ENCODE results near the gene OR2T8. TPM values are rescaled to one million over a fixed set of nuclear protein-coding genes. Genes with fewer than 3 reads are reported as not detected.

Gene OR2T8
- total RNA-seq, 4 donors from 2014 or later: 0.40 TPM; not detected in 3

DNA sequence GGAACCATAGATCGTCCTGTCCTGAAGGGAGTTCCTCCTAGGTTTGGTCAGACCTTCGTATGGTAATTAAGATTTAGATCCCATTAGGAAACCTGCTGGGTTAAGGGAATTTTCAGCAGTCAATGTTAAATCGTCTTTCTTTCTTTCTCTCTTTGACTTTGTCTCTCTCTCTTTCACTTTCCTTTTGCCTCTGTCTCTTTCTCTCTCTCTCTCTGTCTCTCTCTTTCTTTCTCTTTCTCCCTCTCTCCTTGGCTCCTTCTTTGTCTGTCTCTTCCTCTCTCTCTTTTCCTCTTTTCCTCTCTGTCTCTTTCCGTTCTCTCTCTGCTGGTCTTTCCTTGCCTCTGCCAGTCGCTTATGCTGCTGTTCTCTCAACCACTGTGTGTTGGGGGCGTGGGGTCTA, 15.9 kb upstream of the OR2T8 start:
- Histone ChIP-seq H3K27me3 (no peaks in the 10 kb centered on the region), H3K36me3 (no peaks in the 10 kb centered on the region), H3K27ac (no peak overlapping the region), H3K9me3 (no peaks in the 10 kb centered on the region), H3K4me3 (no peak overlapping the region), H3K4me1 (no peaks in the 10 kb centered on the region)
- TF ChIP-seq, protein P1, sequence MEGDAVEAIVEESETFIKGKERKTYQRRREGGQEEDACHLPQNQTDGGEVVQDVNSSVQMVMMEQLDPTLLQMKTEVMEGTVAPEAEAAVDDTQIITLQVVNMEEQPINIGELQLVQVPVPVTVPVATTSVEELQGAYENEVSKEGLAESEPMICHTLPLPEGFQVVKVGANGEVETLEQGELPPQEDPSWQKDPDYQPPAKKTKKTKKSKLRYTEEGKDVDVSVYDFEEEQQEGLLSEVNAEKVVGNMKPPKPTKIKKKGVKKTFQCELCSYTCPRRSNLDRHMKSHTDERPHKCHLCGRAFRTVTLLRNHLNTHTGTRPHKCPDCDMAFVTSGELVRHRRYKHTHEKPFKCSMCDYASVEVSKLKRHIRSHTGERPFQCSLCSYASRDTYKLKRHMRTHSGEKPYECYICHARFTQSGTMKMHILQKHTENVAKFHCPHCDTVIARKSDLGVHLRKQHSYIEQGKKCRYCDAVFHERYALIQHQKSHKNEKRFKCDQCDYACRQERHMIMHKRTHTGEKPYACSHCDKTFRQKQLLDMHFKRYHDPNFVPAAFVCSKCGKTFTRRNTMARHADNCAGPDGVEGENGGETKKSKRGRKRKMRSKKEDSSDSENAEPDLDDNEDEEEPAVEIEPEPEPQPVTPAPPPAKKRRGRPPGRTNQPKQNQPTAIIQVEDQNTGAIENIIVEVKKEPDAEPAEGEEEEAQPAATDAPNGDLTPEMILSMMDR (IDR thresholded peaks at IDR 0.05): no peak
- no peak for TF ChIP-seq POLR2A (IDR thresholded peaks at IDR 0.05)
- DNase-seq: no peak
- intact Hi-C loops (cut with DNase I; ENCODE audit: low total_unique reads): no loop called here

DNA sequence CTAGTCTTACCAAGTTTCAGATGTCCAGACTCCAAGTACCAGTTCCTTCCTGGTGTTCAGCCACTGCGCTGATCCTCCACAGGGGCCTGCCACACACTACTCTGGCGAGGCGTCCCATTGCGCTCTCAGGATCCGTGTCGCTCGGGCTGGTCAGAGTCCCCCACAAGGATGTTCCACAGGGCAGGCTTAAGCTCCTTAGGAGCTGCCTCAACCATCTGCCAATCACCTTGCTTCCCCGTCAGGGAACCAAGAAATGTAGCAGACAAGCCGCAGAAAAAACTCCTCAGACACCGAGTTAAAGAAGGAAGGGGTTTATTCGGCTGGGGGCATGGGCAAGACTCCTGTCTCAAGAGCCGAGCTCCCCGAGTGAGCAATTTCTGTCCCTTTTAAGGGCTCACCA, 14.9 kb upstream of the OR2T8 start:
- intact Hi-C loops (cut with DNase I; ENCODE audit: low total_unique reads): no loop called here
- DNase-seq: no peak
- Histone ChIP-seq H3K36me3 (no peaks in the 10 kb centered on the region), H3K4me3 (no peak overlapping the region), H3K27me3 (no peaks in the 10 kb centered on the region), H3K9me3 (no peaks in the 10 kb centered on the region), H3K27ac (no peak overlapping the region), H3K4me1 (no peaks in the 10 kb centered on the region)
- TF ChIP-seq, protein P1 (IDR thresholded peaks at IDR 0.05): no peak
- no peak for TF ChIP-seq POLR2A (IDR thresholded peaks at IDR 0.05)

DNA sequence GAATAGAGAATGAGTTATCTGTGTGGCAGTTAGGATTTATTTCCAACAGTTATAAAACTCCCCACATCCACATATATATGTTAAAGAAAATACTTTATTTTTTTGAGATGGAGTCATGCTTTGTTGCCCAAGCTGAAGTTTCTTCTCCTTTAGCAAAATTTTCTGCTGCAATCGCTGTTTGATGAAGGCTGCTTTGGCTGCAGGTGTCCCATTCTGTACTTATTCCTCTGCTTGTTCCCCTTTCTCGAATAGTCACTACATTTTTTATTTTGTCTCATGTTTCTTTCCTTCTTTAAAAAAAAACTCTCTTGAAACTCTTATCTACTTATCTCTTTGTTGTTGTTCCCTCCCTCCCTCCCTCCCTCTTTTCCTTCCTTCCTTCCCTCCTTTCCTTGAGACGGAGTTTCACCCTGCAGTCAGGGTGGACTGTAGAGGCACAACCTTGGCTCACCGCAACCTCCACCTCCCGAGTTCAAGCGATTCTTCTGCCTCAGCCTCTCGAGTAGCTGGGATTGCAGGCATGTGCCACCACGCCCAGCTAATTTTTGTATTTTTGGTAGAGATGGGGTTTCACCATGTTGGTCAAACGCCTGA, 14.0 kb upstream of the OR2T8 start:
- DNase-seq: no peak
- no peaks in the 10 kb centered on the region for H3K27me3 ChIP-seq
- intact Hi-C loops (cut with DNase I; ENCODE audit: low total_unique reads): no loop called here
- no peak overlapping the region for H3K27ac ChIP-seq
- no peaks in the 10 kb centered on the region for H3K36me3 ChIP-seq
- H3K4me1 ChIP-seq: no peaks in the 10 kb centered on the region
- no peak overlapping the region for H3K4me3 ChIP-seq
- TF ChIP-seq, protein P1 (IDR thresholded peaks at IDR 0.05): no peak
- H3K9me3 ChIP-seq: no peaks in the 10 kb centered on the region

DNA sequence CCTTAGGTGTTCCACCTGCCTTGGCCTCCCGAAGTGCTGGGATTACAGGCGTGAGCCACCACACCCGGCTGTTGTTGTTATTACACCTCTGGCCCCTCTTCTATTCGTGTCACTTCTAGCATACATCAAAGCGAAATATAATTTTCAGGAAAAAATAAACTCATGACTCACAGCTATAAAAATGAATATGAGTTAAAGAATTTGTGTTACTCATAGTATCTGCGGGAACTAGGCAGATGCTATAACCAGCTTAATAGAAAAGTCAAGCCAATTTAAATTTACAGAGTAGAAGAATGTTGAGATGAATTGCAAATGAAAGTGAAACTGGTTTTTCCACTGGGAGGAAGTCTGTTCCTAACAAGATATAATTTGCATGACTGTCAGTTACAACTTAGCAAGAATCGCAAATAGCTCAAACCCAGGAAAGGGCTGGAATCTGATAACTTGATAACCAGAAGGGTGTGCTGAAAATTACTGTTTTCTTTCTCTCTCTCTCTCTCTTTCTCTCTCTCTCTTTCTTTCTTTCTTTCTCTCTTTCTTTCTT, 13.5 kb upstream of the OR2T8 start:
- TF ChIP-seq POLR2A (IDR thresholded peaks at IDR 0.05): no peak
- TF ChIP-seq, protein P1 (IDR thresholded peaks at IDR 0.05): no peak
- Histone ChIP-seq H3K4me1 (no peaks in the 10 kb centered on the region), H3K27ac (no peak overlapping the region)

DNA sequence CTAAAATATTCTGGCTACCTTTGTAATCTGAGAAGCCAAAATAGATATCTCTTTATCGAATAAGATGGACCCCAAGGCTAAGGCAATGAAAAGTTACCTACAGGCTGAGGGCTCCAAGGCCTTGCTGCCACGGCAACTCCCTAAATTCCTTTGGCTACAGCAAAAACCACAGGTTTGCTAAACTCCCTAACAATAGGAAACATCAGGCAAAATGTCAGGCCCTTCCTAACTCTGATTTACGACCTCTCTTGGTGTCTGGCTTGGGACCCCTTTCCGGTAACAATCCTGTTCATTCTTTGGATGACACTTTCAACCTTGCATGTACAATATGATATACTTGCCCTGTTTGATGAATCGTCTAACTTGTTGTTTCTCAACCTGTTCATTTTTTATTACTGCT, 11.3 kb upstream of the OR2T8 start:
- TF ChIP-seq, protein P1 (IDR thresholded peaks at IDR 0.05): no peak
- no peak for TF ChIP-seq POLR2A (IDR thresholded peaks at IDR 0.05)
- Histone ChIP-seq H3K4me3 (no peak overlapping the region), H3K4me1 (no peaks in the 10 kb centered on the region), H3K36me3 (no peaks in the 10 kb centered on the region), H3K9me3 (no peaks in the 10 kb centered on the region), H3K27me3 (no peaks in the 10 kb centered on the region), H3K27ac (no peak overlapping the region)
- intact Hi-C loops (cut with DNase I; ENCODE audit: low total_unique reads): no loop called here
- no peak for DNase-seq

More for the DNA sequence above, 13.5 kb upstream of the OR2T8 start:
- H3K27me3 ChIP-seq: no peaks in the 10 kb centered on the region
- DNase-seq: no peak
- no peak overlapping the region for H3K4me3 ChIP-seq
- H3K36me3 ChIP-seq: no peaks in the 10 kb centered on the region
- no peaks in the 10 kb centered on the region for H3K9me3 ChIP-seq
- intact Hi-C loops (cut with DNase I; ENCODE audit: low total_unique reads): no loop called here
